ENCODE data around the gene LRRC10B.

The LRRC10B gene

DNA sequence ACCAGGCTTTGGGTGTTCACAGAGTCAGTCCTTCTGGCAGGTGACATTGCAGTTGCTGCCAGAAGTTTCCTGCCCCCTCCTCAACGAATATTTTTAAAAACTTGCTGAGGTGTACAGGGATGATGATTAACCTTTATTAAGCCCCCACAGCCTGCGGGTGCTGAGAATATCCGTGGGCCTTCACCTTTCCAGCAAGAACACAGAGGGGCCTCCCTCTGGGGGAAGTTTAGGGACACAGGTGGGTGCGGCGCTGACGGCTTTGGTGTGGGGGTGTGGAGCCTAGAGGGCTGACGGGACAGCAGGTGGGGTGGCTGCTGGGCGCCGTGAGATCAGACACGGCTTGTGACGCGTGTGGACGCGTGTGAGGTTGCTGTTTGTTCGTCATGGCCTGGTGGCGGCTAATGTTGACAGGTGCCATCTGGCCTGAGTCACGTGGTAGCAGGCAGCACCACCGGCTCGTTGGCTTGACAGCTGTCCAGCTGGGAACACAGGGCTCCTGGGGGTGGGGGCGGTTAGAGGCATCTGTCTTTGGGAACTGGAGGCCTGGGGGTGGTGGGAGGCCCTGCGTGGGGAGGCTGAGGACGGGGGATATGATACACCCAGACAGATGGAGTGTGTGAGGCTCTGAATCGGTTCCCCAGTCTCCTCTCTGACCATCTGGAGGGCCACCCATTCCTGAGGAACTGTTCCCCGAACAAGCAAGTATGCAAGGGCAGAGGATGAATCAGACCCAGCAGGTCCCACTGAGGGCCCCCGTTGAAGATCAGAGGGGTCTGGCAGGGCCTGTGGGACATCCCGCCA, 12.5 kb upstream of the LRRC10B start:
- no peak overlapping the region for H3K4me3 ChIP-seq (ENCODE audit: low read depth, low read length)
- TF ChIP-seq, protein P1, sequence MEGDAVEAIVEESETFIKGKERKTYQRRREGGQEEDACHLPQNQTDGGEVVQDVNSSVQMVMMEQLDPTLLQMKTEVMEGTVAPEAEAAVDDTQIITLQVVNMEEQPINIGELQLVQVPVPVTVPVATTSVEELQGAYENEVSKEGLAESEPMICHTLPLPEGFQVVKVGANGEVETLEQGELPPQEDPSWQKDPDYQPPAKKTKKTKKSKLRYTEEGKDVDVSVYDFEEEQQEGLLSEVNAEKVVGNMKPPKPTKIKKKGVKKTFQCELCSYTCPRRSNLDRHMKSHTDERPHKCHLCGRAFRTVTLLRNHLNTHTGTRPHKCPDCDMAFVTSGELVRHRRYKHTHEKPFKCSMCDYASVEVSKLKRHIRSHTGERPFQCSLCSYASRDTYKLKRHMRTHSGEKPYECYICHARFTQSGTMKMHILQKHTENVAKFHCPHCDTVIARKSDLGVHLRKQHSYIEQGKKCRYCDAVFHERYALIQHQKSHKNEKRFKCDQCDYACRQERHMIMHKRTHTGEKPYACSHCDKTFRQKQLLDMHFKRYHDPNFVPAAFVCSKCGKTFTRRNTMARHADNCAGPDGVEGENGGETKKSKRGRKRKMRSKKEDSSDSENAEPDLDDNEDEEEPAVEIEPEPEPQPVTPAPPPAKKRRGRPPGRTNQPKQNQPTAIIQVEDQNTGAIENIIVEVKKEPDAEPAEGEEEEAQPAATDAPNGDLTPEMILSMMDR (IDR thresholded peaks at IDR 0.05; ENCODE audit: borderline replicate concordance, insufficient read depth, low read depth, low read length), result no peak

DNA sequence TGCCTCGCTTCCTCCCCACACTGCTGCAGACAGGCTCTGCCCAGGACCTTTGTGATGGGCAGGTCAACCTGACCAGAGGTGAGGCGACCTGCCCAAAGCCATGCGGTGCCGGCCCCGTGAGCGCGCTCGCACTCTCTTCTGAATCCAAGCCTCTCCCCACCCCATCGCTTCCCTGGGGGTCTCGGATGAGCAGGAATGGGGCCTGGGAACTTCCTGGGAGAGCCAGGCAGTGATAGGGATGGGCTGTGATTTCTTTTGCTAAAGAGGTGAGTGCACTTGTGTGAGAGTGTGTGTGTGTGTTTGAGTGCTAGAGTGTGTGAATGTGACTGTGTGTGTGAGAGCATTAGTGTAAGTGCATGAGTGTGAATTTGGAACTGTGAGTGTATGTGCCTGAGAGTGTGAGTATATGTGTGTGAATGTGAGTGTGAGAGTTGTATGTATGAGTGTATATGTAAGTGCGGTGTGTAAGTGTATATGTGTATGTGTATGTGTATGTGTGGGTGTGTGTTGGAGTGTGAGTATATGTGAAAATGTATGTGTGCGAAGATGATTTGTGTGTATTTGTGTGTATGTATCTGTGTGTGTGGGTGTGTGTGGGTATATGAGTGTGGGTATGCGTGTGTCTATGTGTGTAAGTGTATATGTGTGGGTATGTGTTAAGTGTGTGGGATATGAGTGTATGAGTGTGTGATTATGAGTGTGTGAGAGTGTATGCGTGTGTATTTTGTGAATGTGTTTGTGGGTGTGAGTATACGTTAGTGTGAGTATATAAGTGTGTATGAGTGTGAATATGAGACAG, 11.7 kb upstream of the LRRC10B start:
- H3K4me3 ChIP-seq (ENCODE audit: low read depth, low read length), result no peak overlapping the region
- TF ChIP-seq, protein P1 (IDR thresholded peaks at IDR 0.05; ENCODE audit: borderline replicate concordance, insufficient read depth, low read depth, low read length), result no peak

DNA sequence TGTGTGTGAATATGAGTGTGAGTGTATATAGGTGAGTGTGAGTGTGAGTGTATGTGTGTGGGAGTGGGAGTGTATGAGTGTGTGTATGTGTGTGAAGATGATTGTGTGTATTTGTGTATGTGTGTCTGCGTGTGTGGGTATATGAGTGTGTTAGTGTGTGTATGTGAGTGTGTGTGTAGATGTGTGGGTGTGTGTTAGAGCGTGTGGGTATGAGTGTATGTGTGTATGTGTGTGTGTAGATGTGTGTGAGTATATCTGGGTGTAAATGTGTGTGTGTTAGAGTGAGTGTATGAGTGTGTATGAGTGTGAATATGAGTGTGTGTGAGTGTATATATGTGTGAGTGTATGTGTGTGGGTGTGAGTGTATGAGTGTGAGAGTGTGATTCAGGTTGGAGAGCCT, 11.1 kb upstream of the LRRC10B start:
- H3K4me3 ChIP-seq (ENCODE audit: low read depth, low read length), result no peak overlapping the region

DNA sequence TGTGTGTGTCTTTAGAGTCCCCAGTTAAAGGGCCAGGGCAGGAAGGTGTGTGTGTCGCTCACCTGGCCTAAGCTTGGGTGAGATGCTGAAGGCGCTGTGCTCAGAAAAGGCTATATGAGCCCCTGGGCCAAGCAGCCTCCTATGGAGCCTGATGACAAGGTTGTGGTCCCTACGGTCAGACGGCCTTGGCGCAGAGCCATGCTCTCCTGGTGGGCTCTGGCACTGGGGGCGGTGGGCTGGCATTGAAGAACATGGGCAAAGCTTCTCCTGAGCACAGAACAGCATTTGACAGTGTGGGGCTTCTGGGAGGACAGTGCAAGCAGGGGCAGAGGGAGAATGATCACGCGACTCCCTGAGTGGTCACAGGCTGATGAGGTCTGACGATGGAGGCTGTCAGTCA, 10.7 kb upstream of the LRRC10B start:
- TF ChIP-seq, protein P1 (IDR thresholded peaks at IDR 0.05; ENCODE audit: borderline replicate concordance, insufficient read depth, low read depth, low read length), result no peak
- H3K4me3 ChIP-seq (ENCODE audit: low read depth, low read length), result no peak overlapping the region

More for the DNA sequence above, 11.1 kb upstream of the LRRC10B start:
- TF ChIP-seq, protein P1 (IDR thresholded peaks at IDR 0.05; ENCODE audit: borderline replicate concordance, insufficient read depth, low read depth, low read length), result no peak

DNA sequence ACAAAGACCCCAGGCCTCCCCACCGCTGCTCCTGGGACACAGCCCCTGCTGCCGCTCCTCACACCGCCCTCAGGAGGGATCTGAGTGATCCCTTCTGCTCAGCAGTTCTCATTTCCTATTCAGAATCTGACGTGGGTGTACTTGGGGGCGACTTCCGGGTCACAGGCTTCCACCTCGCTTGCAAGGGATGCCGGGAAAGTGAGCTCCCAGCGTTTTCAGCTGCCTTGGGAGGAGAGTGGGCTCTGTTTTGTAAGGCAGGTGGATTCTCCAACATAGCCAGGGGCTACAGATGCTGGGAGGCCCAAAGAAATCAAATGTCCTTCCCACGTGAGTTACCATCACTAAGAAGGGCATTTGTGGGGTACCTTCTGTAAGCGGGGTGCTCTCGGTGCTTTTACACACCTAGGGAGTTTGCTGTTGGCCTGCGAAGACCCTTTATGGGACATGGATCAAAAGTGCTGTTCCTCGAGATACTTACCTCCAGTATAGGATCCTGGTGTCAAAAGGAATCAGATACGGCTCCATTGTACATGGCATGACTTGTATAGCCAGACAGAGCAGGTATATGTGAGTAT, 9.7 kb upstream of the LRRC10B start:
- TF ChIP-seq, protein P1 (IDR thresholded peaks at IDR 0.05; ENCODE audit: borderline replicate concordance, insufficient read depth, low read depth, low read length), result no peak
- H3K4me3 ChIP-seq (ENCODE audit: low read depth, low read length), result no peak overlapping the region

DNA sequence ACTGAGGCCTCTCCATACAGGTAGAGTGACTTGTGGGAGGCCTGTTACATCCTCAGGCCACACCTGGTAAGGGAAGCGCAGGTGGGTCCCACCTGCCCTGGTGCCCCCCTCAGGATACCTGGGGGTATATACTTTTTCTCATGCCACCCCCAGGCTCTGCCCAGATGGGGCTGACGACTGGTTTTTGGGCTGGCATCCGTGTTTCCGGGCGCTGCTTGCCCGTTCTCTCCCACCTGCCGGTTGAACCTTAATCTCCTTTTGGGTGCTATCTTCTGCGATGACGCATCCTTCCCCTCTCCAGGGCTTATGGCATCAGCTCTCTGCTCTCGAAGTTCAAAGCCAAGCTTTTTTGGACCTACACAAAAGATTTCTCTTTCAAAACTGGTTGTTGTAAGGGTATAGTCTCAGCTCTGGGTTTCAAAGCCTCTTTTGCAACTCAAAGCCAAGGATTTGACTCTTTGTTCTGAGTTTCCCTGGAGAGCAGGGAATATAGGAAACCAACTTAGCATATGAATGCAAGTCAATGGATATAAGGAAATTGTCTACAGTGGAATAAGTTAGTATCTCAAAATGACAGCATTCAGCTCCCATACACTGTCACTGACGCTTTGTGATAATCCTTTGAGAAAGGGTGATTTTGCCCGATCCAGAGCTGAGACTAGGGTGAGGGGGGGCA, 8.6 kb upstream of the LRRC10B start:
- TF ChIP-seq, protein P1 (IDR thresholded peaks at IDR 0.05; ENCODE audit: borderline replicate concordance, insufficient read depth, low read depth, low read length), result no peak
- no peak overlapping the region for H3K4me3 ChIP-seq (ENCODE audit: low read depth, low read length)

All from GM12875 (cell line).